Neural progenitor cell (in vitro differentiated cells): ENCODE data around the gene RTL9.

ENCODE experiments used
- EZH2 ChIP-seq: fragments of 200-600 bp; sonication (generic); IDR thresholded peaks from 2 replicates; pipeline ENCODE4 v1.6.1; 2017; ENCODE audit warnings: antibody characterized with exemption, mild to moderate bottlenecking, moderate library complexity
- TF ChIP-seq, protein P1 (sequence below): fragments of 200-600 bp; sonication (generic); IDR thresholded peaks from 2 replicates; pipeline ENCODE4 v1.5.1; 2017; ENCODE audit warnings: antibody characterized with exemption, mild to moderate bottlenecking

GRCh38 chrX:110346681-110347080 lies 12.0 kb upstream of the RTL9 start:
- TF ChIP-seq EZH2 = no peak
- TF ChIP-seq, protein P1, sequence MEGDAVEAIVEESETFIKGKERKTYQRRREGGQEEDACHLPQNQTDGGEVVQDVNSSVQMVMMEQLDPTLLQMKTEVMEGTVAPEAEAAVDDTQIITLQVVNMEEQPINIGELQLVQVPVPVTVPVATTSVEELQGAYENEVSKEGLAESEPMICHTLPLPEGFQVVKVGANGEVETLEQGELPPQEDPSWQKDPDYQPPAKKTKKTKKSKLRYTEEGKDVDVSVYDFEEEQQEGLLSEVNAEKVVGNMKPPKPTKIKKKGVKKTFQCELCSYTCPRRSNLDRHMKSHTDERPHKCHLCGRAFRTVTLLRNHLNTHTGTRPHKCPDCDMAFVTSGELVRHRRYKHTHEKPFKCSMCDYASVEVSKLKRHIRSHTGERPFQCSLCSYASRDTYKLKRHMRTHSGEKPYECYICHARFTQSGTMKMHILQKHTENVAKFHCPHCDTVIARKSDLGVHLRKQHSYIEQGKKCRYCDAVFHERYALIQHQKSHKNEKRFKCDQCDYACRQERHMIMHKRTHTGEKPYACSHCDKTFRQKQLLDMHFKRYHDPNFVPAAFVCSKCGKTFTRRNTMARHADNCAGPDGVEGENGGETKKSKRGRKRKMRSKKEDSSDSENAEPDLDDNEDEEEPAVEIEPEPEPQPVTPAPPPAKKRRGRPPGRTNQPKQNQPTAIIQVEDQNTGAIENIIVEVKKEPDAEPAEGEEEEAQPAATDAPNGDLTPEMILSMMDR = no peak
